HFFc6 (cell line): ENCODE data around the gene SCAND1. TPM values are rescaled to one million over a fixed set of nuclear protein-coding genes. Genes with fewer than 3 reads are reported as not detected.

Source experiments
- DNase-seq: peaks from one replicate; pipeline ENCODE4 v3.0.0-alpha.2; 2018
- H3K27ac Mint-ChIP-seq: 2 replicates; pipeline ENCODE4 v1.8.0; 2020; ENCODE audit warnings: mild to moderate bottlenecking, mixed read lengths
- H3K27me3 Mint-ChIP-seq: 2 replicates; pipeline ENCODE4 v1.8.0; 2021; ENCODE audit warnings: mild to moderate bottlenecking, moderate library complexity, mixed read lengths; ENCODE audit not compliant: insufficient read depth
- H3K36me3 Mint-ChIP-seq: 2 replicates; pipeline ENCODE4 v1.8.0; 2021; ENCODE audit warnings: low read depth, mixed read lengths
- H3K4me1 Mint-ChIP-seq: 2 replicates; pipeline ENCODE4 v1.8.0; 2020; ENCODE audit warnings: low read depth, mixed read lengths
- H3K4me3 Mint-ChIP-seq: 2 replicates; pipeline ENCODE4 v1.8.0; 2020; ENCODE audit warnings: mild to moderate bottlenecking, moderate library complexity, mixed read lengths
- H3K9me3 Mint-ChIP-seq: 2 replicates; pipeline ENCODE4 v1.8.0; 2020; ENCODE audit warnings: mild to moderate bottlenecking, mixed read lengths
- CTCF ChIP-seq: fragments of 200-600 bp; sonication (generic); IDR thresholded peaks from 2 replicates; pipeline ENCODE4 v1.5.0; 2021; ENCODE audit warnings: antibody characterized with exemption, mild to moderate bottlenecking
- total RNA-seq, 6 experiments: library from RNA; stranded (reverse); fragmentation: NEBNext Ultra II Directional; extraction: Animal tissue kit (Norgen Biotek cat#: 25700); gene quantifications; 2 replicates in 1 of 6; 3 replicates in 5 of 6; pipeline ENCODE4 v1.2.3, GENCODE V29; 2021

SCAND1 gene
- total RNA-seq, 6 experiments from 2014 or later, result 76.7 to 97.0 (median 82.8) TPM

GRCh38 chr20:35904982-35905663 is 49.2 kb downstream of the SCAND1 start:
- TF ChIP-seq CTCF, result no peak
- Mint-ChIP-seq H3K4me1 (peaks cover 28% of the 10 kb centered on the region), H3K9me3 (no peaks in the 10 kb centered on the region), H3K36me3 (peaks cover 12% of the 10 kb centered on the region), H3K27ac (no peak overlapping the region), H3K27me3 (peaks cover 1% of the 10 kb centered on the region; the same call in 1 of the 2 replicates), H3K4me3 (no peak overlapping the region)
- DNase-seq, result no peak

GRCh38 chr20:35903843-35904242 is 50.5 kb downstream of the SCAND1 start:
- DNase-seq, result no peak
- Mint-ChIP-seq H3K4me1 (peaks cover 28% of the 10 kb centered on the region), H3K9me3 (no peaks in the 10 kb centered on the region), H3K36me3 (peaks cover 8% of the 10 kb centered on the region), H3K27me3 (peaks cover 1% of the 10 kb centered on the region; the same call in 1 of the 2 replicates), H3K27ac (no peak overlapping the region), H3K4me3 (no peak overlapping the region)
- TF ChIP-seq CTCF, result no peak

Other genes starting within 250 kb of the SCAND1 start
- gene RBM39, start 212.2 kb downstream of the SCAND1 start, total RNA-seq, result 100 to 1,000 TPM; 162 to 198 (median 185) TPM
- gene PHF20, start 182.5 kb downstream of the SCAND1 start, total RNA-seq, result 10 to 100 TPM; 31.5 to 40.9 (median 36.2) TPM
- 1 to 10 TPM; 1.4 to 2.9 (median 2.3) TPM for gene CNBD2, start 14.1 kb upstream of the SCAND1 start, total RNA-seq
- 10 to 100 TPM; 41.9 to 51.0 (median 43.4) TPM for gene EPB41L1, start 200.2 kb upstream of the SCAND1 start, total RNA-seq